ENCODE data around the gene COPG1. TPM values are rescaled to one million over a fixed set of nuclear protein-coding genes. Genes with fewer than 3 reads are reported as not detected.

The COPG1 gene
- total RNA-seq, 3 donors from 2014 or later: 144 to 163 (median 151) TPM

- Mint-ChIP-seq H3K27me3 (ENCODE audit: low read depth) (no peaks in the 10 kb centered on the region), H3K4me3 (no peak overlapping the region), H3K36me3 (ENCODE audit: insufficient read depth) (no peaks in the 10 kb centered on the region), H3K9me3 (no peaks in the 10 kb centered on the region), H3K4me1 (ENCODE audit: low read depth) (peaks cover 16% of the 10 kb centered on the region)
- ATAC-seq: no peak
- DNase-seq: no peak
Observed at GRCh38 chr3:129317848-129318247, 68.4 kb downstream of the COPG1 start.

- Mint-ChIP-seq H3K9me3 (no peaks in the 10 kb centered on the region), H3K4me3 (no peak overlapping the region), H3K4me1 (ENCODE audit: low read depth) (peaks cover 10% of the 10 kb centered on the region), H3K27me3 (ENCODE audit: low read depth) (no peaks in the 10 kb centered on the region), H3K36me3 (ENCODE audit: insufficient read depth) (no peaks in the 10 kb centered on the region)
- no peak for DNase-seq
- no peak for ATAC-seq
Observed at GRCh38 chr3:129318921-129319320, 69.5 kb downstream of the COPG1 start.

GRCh38 chr3:129320261-129320660 is 70.9 kb downstream of the COPG1 start:
- Mint-ChIP-seq H3K36me3 (ENCODE audit: insufficient read depth) (no peaks in the 10 kb centered on the region), H3K9me3 (no peaks in the 10 kb centered on the region), H3K4me1 (ENCODE audit: low read depth) (peaks cover 6% of the 10 kb centered on the region), H3K4me3 (no peak overlapping the region), H3K27me3 (ENCODE audit: low read depth) (no peaks in the 10 kb centered on the region)
- no peak for ATAC-seq
- no peak for DNase-seq

GRCh38 chr3:129320825-129321487 is 71.5 kb downstream of the COPG1 start:
- ATAC-seq: no peak
- Mint-ChIP-seq H3K4me1 (ENCODE audit: low read depth) (peaks cover 6% of the 10 kb centered on the region), H3K36me3 (ENCODE audit: insufficient read depth) (no peaks in the 10 kb centered on the region), H3K4me3 (no peak overlapping the region), H3K27me3 (ENCODE audit: low read depth) (no peaks in the 10 kb centered on the region), H3K9me3 (no peaks in the 10 kb centered on the region)
- DNase-seq: no peak

GRCh38 chr3:129321887-129322286 is 72.5 kb downstream of the COPG1 start:
- Mint-ChIP-seq H3K9me3 (no peaks in the 10 kb centered on the region), H3K4me3 (no peak overlapping the region), H3K4me1 (ENCODE audit: low read depth) (peaks cover 6% of the 10 kb centered on the region), H3K36me3 (ENCODE audit: insufficient read depth) (no peaks in the 10 kb centered on the region), H3K27me3 (ENCODE audit: low read depth) (no peaks in the 10 kb centered on the region)
- no peak for ATAC-seq
- no peak for DNase-seq

GRCh38 chr3:129323651-129324294 is 74.4 kb downstream of the COPG1 start:
- Mint-ChIP-seq H3K9me3 (no peaks in the 10 kb centered on the region), H3K36me3 (ENCODE audit: insufficient read depth) (no peaks in the 10 kb centered on the region), H3K4me3 (no peak overlapping the region), H3K4me1 (ENCODE audit: low read depth) (no peaks in the 10 kb centered on the region), H3K27me3 (ENCODE audit: low read depth) (no peaks in the 10 kb centered on the region)
- DNase-seq (no peak), ATAC-seq (no peak)

GRCh38 chr3:129324855-129325254 is 75.4 kb downstream of the COPG1 start:
- Mint-ChIP-seq H3K4me3 (no peak overlapping the region), H3K27me3 (ENCODE audit: low read depth) (no peaks in the 10 kb centered on the region)

GRCh38 chr3:129325383-129325782 is 76.0 kb downstream of the COPG1 start:
- Mint-ChIP-seq H3K9me3 (no peaks in the 10 kb centered on the region), H3K27me3 (ENCODE audit: low read depth) (no peaks in the 10 kb centered on the region), H3K4me3 (no peak overlapping the region), H3K36me3 (ENCODE audit: insufficient read depth) (no peaks in the 10 kb centered on the region), H3K4me1 (ENCODE audit: low read depth) (no peaks in the 10 kb centered on the region)
- ATAC-seq (no peak), DNase-seq (no peak)

More at GRCh38 chr3:129324855-129325254, 75.4 kb downstream of the COPG1 start:
- Mint-ChIP-seq H3K36me3 (ENCODE audit: insufficient read depth) (no peaks in the 10 kb centered on the region), H3K9me3 (no peaks in the 10 kb centered on the region), H3K4me1 (ENCODE audit: low read depth) (no peaks in the 10 kb centered on the region)
- DNase-seq (no peak), ATAC-seq (no peak)

- no peak for DNase-seq
- Mint-ChIP-seq H3K4me3 (no peak overlapping the region), H3K36me3 (ENCODE audit: insufficient read depth) (no peaks in the 10 kb centered on the region), H3K4me1 (ENCODE audit: low read depth) (no peaks in the 10 kb centered on the region), H3K27me3 (ENCODE audit: low read depth) (no peaks in the 10 kb centered on the region), H3K9me3 (no peaks in the 10 kb centered on the region)
- no peak for ATAC-seq
Observed at GRCh38 chr3:129326138-129326537, 76.7 kb downstream of the COPG1 start.

GRCh38 chr3:129326595-129326994 is 77.2 kb downstream of the COPG1 start:
- H3K27me3 Mint-ChIP-seq (ENCODE audit: low read depth): no peaks in the 10 kb centered on the region
- H3K36me3 Mint-ChIP-seq (ENCODE audit: insufficient read depth): no peaks in the 10 kb centered on the region
- H3K4me3 Mint-ChIP-seq: no peak overlapping the region
- no peaks in the 10 kb centered on the region for H3K4me1 Mint-ChIP-seq (ENCODE audit: low read depth)
- ATAC-seq: no peak
- no peaks in the 10 kb centered on the region for H3K9me3 Mint-ChIP-seq
- no peak for DNase-seq

Other genes with a start within 250 kb of the COPG1 start
- under 1 TPM in 2 of 3 donors, not detected in 1; 0.26 to 0.35 TPM for gene EFCC1, start 248.3 kb upstream of the COPG1 start, total RNA-seq
- gene GP9, start 188.8 kb upstream of the COPG1 start, total RNA-seq: not detected
- gene RAB43, start 127.8 kb upstream of the COPG1 start, total RNA-seq: 10 to 100 TPM; 24.4 to 30.6 (median 25.0) TPM
- gene ISY1, start 88.5 kb upstream of the COPG1 start, total RNA-seq: 100 to 1,000 TPM in 1 of 3 donors, 10 to 100 TPM in 2; 93.1 to 101 (median 93.9) TPM
- gene CNBP, start 65.7 kb upstream of the COPG1 start, total RNA-seq: 100 to 1,000 TPM; 606 to 623 (median 610) TPM
- 10 to 100 TPM; 62.3 to 74.9 (median 68.6) TPM for gene HMCES, start 29.3 kb downstream of the COPG1 start, total RNA-seq
- under 1 TPM; 0.21 to 0.65 (median 0.33) TPM for gene EFCAB12, start 179.0 kb downstream of the COPG1 start, total RNA-seq
- 10 to 100 TPM; 40.4 to 47.0 (median 45.3) TPM for gene MBD4, start 190.3 kb downstream of the COPG1 start, total RNA-seq
- gene IFT122, start 190.6 kb downstream of the COPG1 start, total RNA-seq: 1 to 10 TPM; 8.7 to 9.7 (median 8.9) TPM